Esophagus squamous epithelium (tissue), 4 donors: ENCODE results near the gene TMEM131L.

Source experiments
- POLR2A ChIP-seq, 4 donors: fragments of 450-650 bp; IDR thresholded peaks; one replicate each; pipeline ENCODE4 v1.6.1; 2017; ENCODE audit warnings: antibody characterized with exemption in 4 of 4, mild to moderate bottlenecking in 4 of 4, moderate library complexity in 3 of 4
- TF ChIP-seq, protein P1 (sequence below), 6 experiments: fragments of 450-650 bp in 4 of 6; fragments of 200-600 bp in 2 of 6; sonication (generic) in 2 of 6; IDR thresholded peaks; one replicate each; pipeline ENCODE4 v1.5.1; 2016 to 2019; ENCODE audit warnings: antibody characterized with exemption in 6 of 6, mild to moderate bottlenecking in 4 of 6, moderate library complexity in 4 of 6

DNA sequence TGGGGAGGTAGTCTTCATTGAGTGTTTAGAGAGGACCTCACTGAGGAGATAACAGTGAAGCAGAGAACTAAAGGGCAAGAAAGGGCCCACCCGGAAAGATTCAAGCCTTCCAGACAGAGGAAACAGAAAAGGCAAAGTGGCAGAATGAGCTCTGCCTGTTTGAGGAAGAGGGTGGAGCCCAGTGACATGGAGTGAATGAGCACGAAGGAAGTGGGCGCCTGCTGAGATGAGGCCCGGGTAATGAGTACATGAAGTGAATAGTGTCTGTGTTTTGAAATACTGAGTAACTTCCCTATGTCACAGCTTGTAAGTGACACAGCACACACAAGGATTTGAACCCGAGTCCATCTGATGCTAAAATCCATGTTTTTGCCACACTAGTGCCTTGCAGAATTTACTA is 185.4 kb downstream of the TMEM131L start:
- TF ChIP-seq POLR2A (IDR thresholded peaks at IDR 0.05) = no peak
- TF ChIP-seq, protein P1, sequence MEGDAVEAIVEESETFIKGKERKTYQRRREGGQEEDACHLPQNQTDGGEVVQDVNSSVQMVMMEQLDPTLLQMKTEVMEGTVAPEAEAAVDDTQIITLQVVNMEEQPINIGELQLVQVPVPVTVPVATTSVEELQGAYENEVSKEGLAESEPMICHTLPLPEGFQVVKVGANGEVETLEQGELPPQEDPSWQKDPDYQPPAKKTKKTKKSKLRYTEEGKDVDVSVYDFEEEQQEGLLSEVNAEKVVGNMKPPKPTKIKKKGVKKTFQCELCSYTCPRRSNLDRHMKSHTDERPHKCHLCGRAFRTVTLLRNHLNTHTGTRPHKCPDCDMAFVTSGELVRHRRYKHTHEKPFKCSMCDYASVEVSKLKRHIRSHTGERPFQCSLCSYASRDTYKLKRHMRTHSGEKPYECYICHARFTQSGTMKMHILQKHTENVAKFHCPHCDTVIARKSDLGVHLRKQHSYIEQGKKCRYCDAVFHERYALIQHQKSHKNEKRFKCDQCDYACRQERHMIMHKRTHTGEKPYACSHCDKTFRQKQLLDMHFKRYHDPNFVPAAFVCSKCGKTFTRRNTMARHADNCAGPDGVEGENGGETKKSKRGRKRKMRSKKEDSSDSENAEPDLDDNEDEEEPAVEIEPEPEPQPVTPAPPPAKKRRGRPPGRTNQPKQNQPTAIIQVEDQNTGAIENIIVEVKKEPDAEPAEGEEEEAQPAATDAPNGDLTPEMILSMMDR (IDR thresholded peaks at IDR 0.05) = no peak
